GM19099 (cell line): ENCODE data around the gene TENM4.

ENCODE experiments used
- POLR2A ChIP-seq: IDR thresholded peaks from 3 replicates; pipeline ENCODE4 v1.6.1; 2011; ENCODE audit warnings: low read depth; ENCODE audit not compliant: insufficient read length; ENCODE audit errors: extremely low read depth

The TENM4 gene

GRCh38 chr11:79227308-79227707 is 213.5 kb downstream of the TENM4 start:
- no peak for TF ChIP-seq POLR2A

- TF ChIP-seq POLR2A = no peak
These were observed 214.7 kb downstream of the TENM4 start for GRCh38 chr11:79226126-79226525.

GRCh38 chr11:79221444-79222130 is 219.2 kb downstream of the TENM4 start:
- TF ChIP-seq POLR2A = no peak

- no peak for TF ChIP-seq POLR2A
These were observed 220.7 kb downstream of the TENM4 start for GRCh38 chr11:79220171-79220570.

GRCh38 chr11:79219186-79220045 is 221.4 kb downstream of the TENM4 start:
- no peak for TF ChIP-seq POLR2A

GRCh38 chr11:79212741-79213190 is 228.1 kb downstream of the TENM4 start:
- TF ChIP-seq POLR2A = no peak

- no peak for TF ChIP-seq POLR2A
These were observed 231.1 kb downstream of the TENM4 start for GRCh38 chr11:79209540-79210266.

- TF ChIP-seq POLR2A = no peak
These were observed 232.7 kb downstream of the TENM4 start for GRCh38 chr11:79208126-79208525.

- no peak for TF ChIP-seq POLR2A
These were observed 233.9 kb downstream of the TENM4 start for GRCh38 chr11:79206951-79207350.

- TF ChIP-seq POLR2A = no peak
These were observed 235.0 kb downstream of the TENM4 start for GRCh38 chr11:79205786-79206185.

- no peak for TF ChIP-seq POLR2A
These were observed 239.0 kb downstream of the TENM4 start for GRCh38 chr11:79201677-79202347.

GRCh38 chr11:79200398-79201070 is 240.3 kb downstream of the TENM4 start:
- TF ChIP-seq POLR2A = no peak

GRCh38 chr11:79199729-79200354 is 241.0 kb downstream of the TENM4 start:
- TF ChIP-seq POLR2A = no peak

GRCh38 chr11:79198898-79199250 is 242.0 kb downstream of the TENM4 start:
- TF ChIP-seq POLR2A = no peak
